Fibroblast of skin of abdomen (primary cell): ENCODE measurements around the gene CALHM1. TPM values are rescaled to one million over a fixed set of nuclear protein-coding genes. Genes with fewer than 3 reads are reported as not detected.
A peak's percentile ranks its signal among the peaks of the same experiment; 100 is the strongest.
"Not testable (repeated sequence)": the region's sequence is repeated elsewhere in the genome, so short reads cannot be mapped to it uniquely, and the experiment has no call there.

ENCODE experiments used
- DNase-seq: peaks from one replicate; pipeline ENCODE4 v3.0.0-alpha.2; 2013
- polyA plus RNA-seq, 2 experiments: library from polyadenylated mRNA; unstranded; fragments of 120-200 nt; gene quantifications; one replicate each; pipeline ENCODE4 v1.2.1, GENCODE V29; 2013; ENCODE audit not compliant: insufficient read length in 2 of 2

CALHM1 gene
- polyA plus RNA-seq (2013, experiment 1 of 2; ENCODE audit: insufficient read length) = not detected
- polyA plus RNA-seq (2013, experiment 2 of 2; ENCODE audit: insufficient read length) = 0.06 TPM

GRCh38 chr10:103458720-103459119 is at the start of gene CALHM1:
Gene CALHM1 (minus strand): TSS chr10:103458900. CDS start chr10:103458751, 149 bp downstream.
- no peak for DNase-seq

GRCh38 chr10:103507235-103508191 is 48.8 kb upstream of the CALHM1 start:
- DNase-seq = no peak

- DNase-seq = no peak
Observed at GRCh38 chr10:103506061-103506460, 47.4 kb upstream of the CALHM1 start.

GRCh38 chr10:103504181-103504783 is 45.6 kb upstream of the CALHM1 start:
- DNase-seq = peak; percentile 79

GRCh38 chr10:103503777-103504176 is 45.1 kb upstream of the CALHM1 start:
- not testable (repeated sequence) for DNase-seq

GRCh38 chr10:103502849-103503660 is 44.4 kb upstream of the CALHM1 start:
- DNase-seq = no peak

GRCh38 chr10:103501186-103501585 is 42.5 kb upstream of the CALHM1 start:
- no peak for DNase-seq

- no peak for DNase-seq
Observed at GRCh38 chr10:103500481-103500880, 41.8 kb upstream of the CALHM1 start.

- DNase-seq = no peak
Observed at GRCh38 chr10:103499881-103500280, 41.2 kb upstream of the CALHM1 start.

GRCh38 chr10:103498936-103499638 is 40.4 kb upstream of the CALHM1 start:
- DNase-seq = no peak

- no peak for DNase-seq
Observed at GRCh38 chr10:103497161-103497915, 38.6 kb upstream of the CALHM1 start.

- DNase-seq = no peak
Observed at GRCh38 chr10:103495321-103495720, 36.6 kb upstream of the CALHM1 start.

- no peak for DNase-seq
Observed at GRCh38 chr10:103493916-103494877, 35.5 kb upstream of the CALHM1 start.

- DNase-seq = no peak
Observed at GRCh38 chr10:103493362-103493915, 34.7 kb upstream of the CALHM1 start, which contains the start of gene NEURL1. Gene NEURL1 (plus strand): TSS chr10:103493705. CDS start chr10:103494388, 683 bp downstream.

GRCh38 chr10:103492655-103493261 is 34.1 kb upstream of the CALHM1 start:
- DNase-seq = no peak

- DNase-seq = peak; percentile 96
Observed at GRCh38 chr10:103491729-103492364, 33.1 kb upstream of the CALHM1 start.

GRCh38 chr10:103490986-103491314 is 32.2 kb upstream of the CALHM1 start:
- no peak for DNase-seq

GRCh38 chr10:103487410-103487708 is 28.7 kb upstream of the CALHM1 start:
- DNase-seq = no peak
